IMR-90 (cell line): ENCODE results near the gene CCDC13. TPM values are rescaled to one million over a fixed set of nuclear protein-coding genes. Genes with fewer than 3 reads are reported as not detected.

Experiments used
- ATAC-seq: fragments of 200-7000 bp; cut with Tn5 transposase; 2 replicates; pipeline ENCODE4 v1.9.1; 2020; ENCODE audit warnings: low read depth, mild to moderate bottlenecking, moderate library complexity
- BruUV-seq: library from RNA; stranded (reverse); fragments of 400-500 nt; replicated peaks from 2 replicates; lab custom pipeline; 2021; lab: Mats Ljungman, UMichigan
- CTCF ChIA-PET: fragments of 300-600 bp; formaldehyde crosslinking; extraction: SDS; loops from one replicate; lab custom pipeline; 2021; ENCODE audit warnings: antibody characterized with exemption; lab: Yijun Ruan, JAX
- POLR2A ChIA-PET: fragments of 300-600 bp; sonication (Branson Sonifier 250); formaldehyde crosslinking; loops from one replicate; lab custom pipeline; 2022; ENCODE audit warnings: antibody characterized with exemption; ENCODE audit not compliant: unreplicated experiment; lab: Charles Lee
- DNase-seq: peaks from one replicate; pipeline ENCODE4 v3.0.0; 2013
- H2AFZ ChIP-seq: replicated peaks from 2 replicates; pipeline ENCODE3; 2013; ENCODE audit warnings: low read length, mild to moderate bottlenecking; ENCODE audit not compliant: poor library complexity
- H2AK5ac ChIP-seq: 2 replicates; pipeline ENCODE4 v1.6.1; 2013; ENCODE audit warnings: low read depth, low read length, inconsistent platforms
- H2AK9ac ChIP-seq: replicated peaks from 2 replicates; pipeline ENCODE3; 2013; ENCODE audit warnings: mild to moderate bottlenecking, low read depth, low read length, moderate library complexity; ENCODE audit not compliant: poor library complexity
- H2BK120ac ChIP-seq: 2 replicates; pipeline ENCODE4 v1.6.1; 2013; ENCODE audit warnings: low read depth, low read length, inconsistent platforms
- H2BK15ac ChIP-seq: 3 replicates; pipeline ENCODE4 v1.6.1; 2013; ENCODE audit warnings: low read depth, low read length, inconsistent platforms
- H2BK20ac ChIP-seq: 2 replicates; pipeline ENCODE4 v1.6.1; 2013; ENCODE audit warnings: low read depth, mild to moderate bottlenecking, inconsistent platforms, low read length, moderate library complexity
- H2BK5ac ChIP-seq: 2 replicates; pipeline ENCODE4 v1.6.1; 2013; ENCODE audit warnings: mild to moderate bottlenecking, low read depth, low read length, inconsistent platforms; ENCODE audit not compliant: poor library complexity, severe bottlenecking
- H3K14ac ChIP-seq: replicated peaks from 2 replicates; pipeline ENCODE4 v1.6.1; 2013; ENCODE audit warnings: low read depth, low read length, inconsistent platforms
- H3K18ac ChIP-seq: 2 replicates; pipeline ENCODE4 v1.6.1; 2013; ENCODE audit warnings: low read depth, low read length, control low read depth
- H3K23ac ChIP-seq: 2 replicates; pipeline ENCODE4 v1.6.1; 2013; ENCODE audit warnings: low read depth, low read length, inconsistent platforms
- H3K27ac ChIP-seq: 2 replicates; pipeline ENCODE4 v1.5.1; 2013; ENCODE audit warnings: mild to moderate bottlenecking, control low read depth, low read length; ENCODE audit not compliant: insufficient read depth
- H3K27me3 ChIP-seq: 2 replicates; pipeline ENCODE4 v1.6.1; 2013; ENCODE audit warnings: low read length; ENCODE audit not compliant: control insufficient read depth, insufficient read depth
- H3K36me3 ChIP-seq: 2 replicates; pipeline ENCODE4 v1.6.1; 2013; ENCODE audit warnings: low read length, mixed read lengths; ENCODE audit not compliant: control insufficient read depth, insufficient read depth
- H3K4ac ChIP-seq: 2 replicates; pipeline ENCODE4 v1.6.1; 2013; ENCODE audit warnings: low read depth, low read length, inconsistent platforms
- H3K4me1 ChIP-seq: 2 replicates; pipeline ENCODE4 v1.6.1; 2013; ENCODE audit warnings: low read length, mixed read lengths; ENCODE audit not compliant: control insufficient read depth, insufficient read depth
- H3K4me2 ChIP-seq: 2 replicates; pipeline ENCODE4 v1.6.1; 2013; ENCODE audit warnings: low read depth, mild to moderate bottlenecking, control low read depth, low read length, moderate library complexity
- H3K4me3 ChIP-seq: 2 replicates; pipeline ENCODE4 v1.5.1; 2013; ENCODE audit warnings: low read depth, mild to moderate bottlenecking, control low read depth, low read length, moderate library complexity; ENCODE audit not compliant: insufficient read depth
- H3K56ac ChIP-seq: 2 replicates; pipeline ENCODE4 v1.6.1; 2013; ENCODE audit warnings: low read length, inconsistent platforms; ENCODE audit not compliant: insufficient read depth; ENCODE audit errors: extremely low read depth
- H3K79me1 ChIP-seq, 2 experiments: 2 replicates each; pipeline ENCODE4 v1.6.1; 2013; ENCODE audit warnings: low read length in 2 of 2, inconsistent platforms in 1 of 2, low read depth in 1 of 2
- H3K9ac ChIP-seq: 2 replicates; pipeline ENCODE4 v1.6.1; 2013; ENCODE audit warnings: low read depth, low read length, control low read depth
- H3K9me1 ChIP-seq: 2 replicates; pipeline ENCODE4 v1.6.1; 2013; ENCODE audit warnings: low read length, inconsistent platforms; ENCODE audit not compliant: insufficient read depth
- H3K9me3 ChIP-seq: 2 replicates; pipeline ENCODE4 v1.6.1; 2013; ENCODE audit warnings: low read length; ENCODE audit not compliant: control insufficient read depth, insufficient read depth
- H4K20me1 ChIP-seq: 2 replicates; pipeline ENCODE4 v1.6.1; 2013; ENCODE audit warnings: low read length, inconsistent platforms; ENCODE audit not compliant: insufficient read depth
- H4K5ac ChIP-seq: 2 replicates; pipeline ENCODE4 v1.6.1; 2013; ENCODE audit warnings: mild to moderate bottlenecking, low read depth, low read length, control low read depth
- H4K8ac ChIP-seq, 2 experiments: 2 replicates each; pipeline ENCODE4 v1.6.1; 2013; ENCODE audit warnings: low read depth in 2 of 2, low read length in 2 of 2, control low read depth in 1 of 2, inconsistent platforms in 1 of 2
- H4K91ac ChIP-seq: 2 replicates; pipeline ENCODE4 v1.6.1; 2013; ENCODE audit warnings: low read depth, low read length, inconsistent platforms; ENCODE audit not compliant: insufficient read depth
- BHLHE40 ChIP-seq: fragments of 150-350 bp; IDR thresholded peaks from 2 replicates; pipeline ENCODE4 v1.6.1; 2016; ENCODE audit warnings: mild to moderate bottlenecking, low read depth, low read length
- CHD1 ChIP-seq: IDR thresholded peaks from 2 replicates; pipeline ENCODE4 v1.6.1; 2012; ENCODE audit warnings: low read depth, low read length, improper control_type of control experiment
- FOS ChIP-seq: fragments of 150-350 bp; IDR thresholded peaks from 2 replicates; pipeline ENCODE4 v1.6.1; 2016; ENCODE audit warnings: low read depth, low read length
- NFE2L2 ChIP-seq: fragments of 150-350 bp; IDR thresholded peaks from 2 replicates; pipeline ENCODE4 v1.6.1; 2016; ENCODE audit warnings: low read depth, mild to moderate bottlenecking, low read length
- RFX5 ChIP-seq: IDR thresholded peaks from 2 replicates; pipeline ENCODE4 v1.8.0; 2012; ENCODE audit warnings: low read depth, mild to moderate bottlenecking, low read length, moderate library complexity
- WGBS, 2 experiments: methylation state at CpG; one replicate each; pipeline versions ENCODE4 v1.1.5 to v1.1.7; 2013; ENCODE audit warnings: missing lambda C conversion rate in 2 of 2; ENCODE audit not compliant: insufficient read length in 1 of 2; ENCODE audit errors: extremely low coverage in 2 of 2; 5-methylcytosine and 5-hydroxymethylcytosine counted together
- dilution Hi-C: fragments of 300-500 bp; cut with HindIII; formaldehyde crosslinking; loops from one replicate; pipeline ENCODE4 v1.14.3; 2018; ENCODE audit warnings: low sequenced_read_pairs; ENCODE audit not compliant: unreplicated experiment
- in situ Hi-C: fragments of 300-500 bp; cut with MboI; formaldehyde crosslinking; loops from 3 replicates; pipeline ENCODE4 v1.14.3; 2019; ENCODE audit warnings: low sequenced_read_pairs, inconsistent platforms, mixed read lengths
- intact Hi-C: fragments of 100-400 bp; cut with micrococcal nuclease; formaldehyde crosslinking; loops from 2 replicates; pipeline ENCODE4 v1.10.0; 2022
- polyA plus RNA-seq, 3 experiments: library from polyadenylated mRNA; depleted of rRNA; stranded (reverse); fragments of >200 nt; gene quantifications; 2 replicates each; pipeline ENCODE4 v1.2.3, GENCODE V29; 2012; ENCODE audit warnings: low replicate concordance in 1 of 3
- total RNA-seq: library from RNA; depleted of rRNA; stranded (reverse); fragments of >200 nt; gene quantifications from 2 replicates; pipeline ENCODE4 v1.2.3, GENCODE V29; 2012
- TF ChIP-seq, protein P1 (sequence below): conservative IDR thresholded peaks from 2 replicates; pipeline ENCODE4 v1.5.1; 2012; ENCODE audit warnings: mild to moderate bottlenecking, low read depth, low read length, improper control_type of control experiment

The CCDC13 gene
- total and polyA plus RNA-seq, 2 of the 4 experiments (the other 2 are of a cell fraction), result 0.18 to 0.19 TPM

DNA sequence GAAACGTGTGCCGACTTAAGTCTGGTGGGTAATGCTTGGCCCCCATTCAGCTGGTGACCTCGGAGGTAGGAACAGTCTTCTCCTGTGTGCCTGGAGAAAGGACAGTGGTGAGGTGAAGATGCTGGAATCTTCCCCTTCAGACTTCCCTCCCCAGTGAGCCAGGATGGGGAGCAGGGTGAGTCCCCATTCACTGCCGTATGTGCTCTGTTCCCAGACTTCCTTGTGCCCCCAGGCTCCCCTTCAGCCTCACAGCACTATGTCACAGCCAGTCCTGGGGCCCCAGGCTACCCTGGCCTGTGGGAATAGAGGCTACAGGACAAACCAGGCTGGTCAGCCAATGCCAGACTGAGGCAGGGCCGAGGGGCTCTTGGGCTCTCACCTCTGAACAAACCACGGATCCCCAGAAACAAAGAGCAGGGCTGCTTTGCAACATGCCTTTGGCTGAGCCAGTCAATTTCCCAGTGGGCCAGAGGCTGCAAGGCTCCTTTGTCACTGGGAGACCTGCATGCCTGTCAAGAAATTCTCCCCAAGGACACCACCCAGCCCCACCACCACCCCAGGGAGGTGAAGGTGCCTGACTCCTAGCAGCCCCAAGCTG is 38.7 kb downstream of the CCDC13 start:
- no peak for ATAC-seq
- no peak overlapping the region for H4K91ac ChIP-seq
- no peak overlapping the region for H3K27ac ChIP-seq
- no peak overlapping the region for H3K4me3 ChIP-seq
- WGBS, 2 experiments, result 61% methylated on average over 2 of the region's 6 CpGs; no CpG with 5 or more reads in 1 of the 2 experiments
- no peaks in the 10 kb centered on the region for H3K9me1 ChIP-seq
- no peak overlapping the region for H3K23ac ChIP-seq
- H3K79me1 ChIP-seq, result no peaks in the 10 kb centered on the region
- BruUV-seq, result no TSS peak
- no peaks in the 10 kb centered on the region for H3K36me3 ChIP-seq
- no peak overlapping the region for H3K4me2 ChIP-seq
- DNase-seq, result no peak
- H3K56ac ChIP-seq, result no peak overlapping the region
- H3K4me1 ChIP-seq, result no peaks in the 10 kb centered on the region
- H4K5ac ChIP-seq, result no peak overlapping the region
- no peak overlapping the region for H2BK20ac ChIP-seq
- H2BK5ac ChIP-seq, result no peak overlapping the region
- 0 out of 2 replicates have a peak, but pooled peaks cover under 1% of the 10 kb centered on the region for H3K9me3 ChIP-seq
- H4K20me1 ChIP-seq, result no peaks in the 10 kb centered on the region
- intact Hi-C loops (no loop called here), dilution Hi-C loops (no loop called here), in situ Hi-C loops (no loop called here)
- no peak overlapping the region for H3K18ac ChIP-seq
- no peak overlapping the region for H2AK5ac ChIP-seq
- POLR2A ChIA-PET, result no interaction called here
- CTCF ChIA-PET, result no interaction called here
- H3K9ac ChIP-seq, result no peak overlapping the region
- H3K4ac ChIP-seq, result no peak overlapping the region
- no peak overlapping the region for H2AFZ ChIP-seq
- H3K27me3 ChIP-seq, result peaks cover 47% of the 10 kb centered on the region
- H2AK9ac ChIP-seq, result no peak overlapping the region
- H2BK15ac ChIP-seq, result no peak overlapping the region
- H4K8ac ChIP-seq, result no peak overlapping the region
- H2BK120ac ChIP-seq, result no peak overlapping the region
- no peak overlapping the region for H3K14ac ChIP-seq
- TF ChIP-seq, protein P1, sequence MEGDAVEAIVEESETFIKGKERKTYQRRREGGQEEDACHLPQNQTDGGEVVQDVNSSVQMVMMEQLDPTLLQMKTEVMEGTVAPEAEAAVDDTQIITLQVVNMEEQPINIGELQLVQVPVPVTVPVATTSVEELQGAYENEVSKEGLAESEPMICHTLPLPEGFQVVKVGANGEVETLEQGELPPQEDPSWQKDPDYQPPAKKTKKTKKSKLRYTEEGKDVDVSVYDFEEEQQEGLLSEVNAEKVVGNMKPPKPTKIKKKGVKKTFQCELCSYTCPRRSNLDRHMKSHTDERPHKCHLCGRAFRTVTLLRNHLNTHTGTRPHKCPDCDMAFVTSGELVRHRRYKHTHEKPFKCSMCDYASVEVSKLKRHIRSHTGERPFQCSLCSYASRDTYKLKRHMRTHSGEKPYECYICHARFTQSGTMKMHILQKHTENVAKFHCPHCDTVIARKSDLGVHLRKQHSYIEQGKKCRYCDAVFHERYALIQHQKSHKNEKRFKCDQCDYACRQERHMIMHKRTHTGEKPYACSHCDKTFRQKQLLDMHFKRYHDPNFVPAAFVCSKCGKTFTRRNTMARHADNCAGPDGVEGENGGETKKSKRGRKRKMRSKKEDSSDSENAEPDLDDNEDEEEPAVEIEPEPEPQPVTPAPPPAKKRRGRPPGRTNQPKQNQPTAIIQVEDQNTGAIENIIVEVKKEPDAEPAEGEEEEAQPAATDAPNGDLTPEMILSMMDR, result no peak
- no peak for TF ChIP-seq NFE2L2
- TF ChIP-seq FOS, result no peak
- no peak for TF ChIP-seq CHD1
- no peak for TF ChIP-seq RFX5
- TF ChIP-seq BHLHE40, result no peak
